Measurements from ENCODE around the gene MESP1.

The MESP1 gene

DNA sequence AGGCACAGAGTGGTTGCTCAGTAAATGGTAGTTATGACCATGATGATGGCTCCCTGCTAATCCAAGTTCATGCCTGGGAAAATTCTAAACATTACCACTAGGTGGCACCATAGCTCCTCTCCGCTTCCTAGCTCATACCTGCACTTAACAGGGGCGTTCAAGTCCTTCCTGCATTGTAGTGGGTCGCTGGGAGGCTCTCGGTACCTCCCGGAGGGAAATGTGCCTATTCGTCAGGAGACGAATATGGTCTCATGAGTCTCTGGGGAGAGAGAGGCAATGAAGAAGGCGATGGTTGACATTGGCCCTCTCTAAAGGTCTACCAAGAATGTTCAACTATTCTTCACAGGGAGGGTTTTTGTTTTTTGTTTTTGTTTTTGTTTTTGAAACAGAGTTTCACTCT is 10.9 kb downstream of the MESP1 start:
- DNase-seq (ENCODE audit: low read depth in 1 of 2, low spot score in 1 of 2): peak; percentile 51 to 67
- TF ChIP-seq, protein P1, sequence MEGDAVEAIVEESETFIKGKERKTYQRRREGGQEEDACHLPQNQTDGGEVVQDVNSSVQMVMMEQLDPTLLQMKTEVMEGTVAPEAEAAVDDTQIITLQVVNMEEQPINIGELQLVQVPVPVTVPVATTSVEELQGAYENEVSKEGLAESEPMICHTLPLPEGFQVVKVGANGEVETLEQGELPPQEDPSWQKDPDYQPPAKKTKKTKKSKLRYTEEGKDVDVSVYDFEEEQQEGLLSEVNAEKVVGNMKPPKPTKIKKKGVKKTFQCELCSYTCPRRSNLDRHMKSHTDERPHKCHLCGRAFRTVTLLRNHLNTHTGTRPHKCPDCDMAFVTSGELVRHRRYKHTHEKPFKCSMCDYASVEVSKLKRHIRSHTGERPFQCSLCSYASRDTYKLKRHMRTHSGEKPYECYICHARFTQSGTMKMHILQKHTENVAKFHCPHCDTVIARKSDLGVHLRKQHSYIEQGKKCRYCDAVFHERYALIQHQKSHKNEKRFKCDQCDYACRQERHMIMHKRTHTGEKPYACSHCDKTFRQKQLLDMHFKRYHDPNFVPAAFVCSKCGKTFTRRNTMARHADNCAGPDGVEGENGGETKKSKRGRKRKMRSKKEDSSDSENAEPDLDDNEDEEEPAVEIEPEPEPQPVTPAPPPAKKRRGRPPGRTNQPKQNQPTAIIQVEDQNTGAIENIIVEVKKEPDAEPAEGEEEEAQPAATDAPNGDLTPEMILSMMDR (IDR thresholded peaks at IDR 0.05; ENCODE audit: insufficient read depth, low read length): peak; percentile 88
- no peak for TF ChIP-seq GABPA (IDR thresholded peaks at IDR 0.05; ENCODE audit: low read depth)
- Histone ChIP-seq H3K27ac (replicated peaks) (no peak overlapping the region), H3K27me3 (ENCODE audit: insufficient read depth, poor library complexity, severe bottlenecking) (no peaks in the 10 kb centered on the region), H3K4me3 (replicated peaks; ENCODE audit: insufficient read depth, low read length) (no peak overlapping the region)

DNA sequence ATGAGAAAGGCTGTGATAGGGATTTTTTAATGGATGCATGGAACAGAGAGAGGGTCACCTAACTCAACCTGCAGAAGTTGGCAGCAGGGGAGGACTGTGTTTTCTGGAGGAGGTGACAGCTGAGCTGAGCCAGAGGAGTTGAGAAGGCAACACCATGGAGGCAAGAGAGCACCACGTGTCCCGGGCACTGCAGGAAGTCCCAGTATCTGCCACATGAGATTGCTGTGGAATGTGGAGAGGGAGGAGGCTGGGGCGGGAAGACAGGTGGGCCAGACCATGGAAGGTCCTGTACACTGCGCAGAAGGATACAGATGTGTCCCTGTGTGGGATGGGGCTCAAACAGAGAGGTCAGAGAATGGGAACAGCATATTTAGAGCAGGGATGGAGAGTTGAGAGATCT is 15.3 kb downstream of the MESP1 start:
- DNase-seq (ENCODE audit: low read depth in 1 of 2, low spot score in 1 of 2): no peak
- TF ChIP-seq POLR2AphosphoS5 (IDR thresholded peaks at IDR 0.05; ENCODE audit: low read depth) (no peak), SPI1 (IDR thresholded peaks at IDR 0.05; ENCODE audit: borderline replicate concordance, low read depth) (no peak), GABPA (IDR thresholded peaks at IDR 0.05; ENCODE audit: low read depth) (no peak)
- TF ChIP-seq, protein P2, sequence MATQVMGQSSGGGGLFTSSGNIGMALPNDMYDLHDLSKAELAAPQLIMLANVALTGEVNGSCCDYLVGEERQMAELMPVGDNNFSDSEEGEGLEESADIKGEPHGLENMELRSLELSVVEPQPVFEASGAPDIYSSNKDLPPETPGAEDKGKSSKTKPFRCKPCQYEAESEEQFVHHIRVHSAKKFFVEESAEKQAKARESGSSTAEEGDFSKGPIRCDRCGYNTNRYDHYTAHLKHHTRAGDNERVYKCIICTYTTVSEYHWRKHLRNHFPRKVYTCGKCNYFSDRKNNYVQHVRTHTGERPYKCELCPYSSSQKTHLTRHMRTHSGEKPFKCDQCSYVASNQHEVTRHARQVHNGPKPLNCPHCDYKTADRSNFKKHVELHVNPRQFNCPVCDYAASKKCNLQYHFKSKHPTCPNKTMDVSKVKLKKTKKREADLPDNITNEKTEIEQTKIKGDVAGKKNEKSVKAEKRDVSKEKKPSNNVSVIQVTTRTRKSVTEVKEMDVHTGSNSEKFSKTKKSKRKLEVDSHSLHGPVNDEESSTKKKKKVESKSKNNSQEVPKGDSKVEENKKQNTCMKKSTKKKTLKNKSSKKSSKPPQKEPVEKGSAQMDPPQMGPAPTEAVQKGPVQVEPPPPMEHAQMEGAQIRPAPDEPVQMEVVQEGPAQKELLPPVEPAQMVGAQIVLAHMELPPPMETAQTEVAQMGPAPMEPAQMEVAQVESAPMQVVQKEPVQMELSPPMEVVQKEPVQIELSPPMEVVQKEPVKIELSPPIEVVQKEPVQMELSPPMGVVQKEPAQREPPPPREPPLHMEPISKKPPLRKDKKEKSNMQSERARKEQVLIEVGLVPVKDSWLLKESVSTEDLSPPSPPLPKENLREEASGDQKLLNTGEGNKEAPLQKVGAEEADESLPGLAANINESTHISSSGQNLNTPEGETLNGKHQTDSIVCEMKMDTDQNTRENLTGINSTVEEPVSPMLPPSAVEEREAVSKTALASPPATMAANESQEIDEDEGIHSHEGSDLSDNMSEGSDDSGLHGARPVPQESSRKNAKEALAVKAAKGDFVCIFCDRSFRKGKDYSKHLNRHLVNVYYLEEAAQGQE (IDR thresholded peaks at IDR 0.05; ENCODE audit: insufficient replicate concordance, low read depth): no peak
- TF ChIP-seq, protein P1 (IDR thresholded peaks at IDR 0.05; ENCODE audit: insufficient read depth, low read length): no peak
- Histone ChIP-seq H3K27ac (replicated peaks) (no peak overlapping the region), H3K27me3 (ENCODE audit: insufficient read depth, poor library complexity, severe bottlenecking) (peaks cover 5% of the 10 kb centered on the region), H3K4me3 (replicated peaks; ENCODE audit: insufficient read depth, low read length) (no peak overlapping the region)

DNA sequence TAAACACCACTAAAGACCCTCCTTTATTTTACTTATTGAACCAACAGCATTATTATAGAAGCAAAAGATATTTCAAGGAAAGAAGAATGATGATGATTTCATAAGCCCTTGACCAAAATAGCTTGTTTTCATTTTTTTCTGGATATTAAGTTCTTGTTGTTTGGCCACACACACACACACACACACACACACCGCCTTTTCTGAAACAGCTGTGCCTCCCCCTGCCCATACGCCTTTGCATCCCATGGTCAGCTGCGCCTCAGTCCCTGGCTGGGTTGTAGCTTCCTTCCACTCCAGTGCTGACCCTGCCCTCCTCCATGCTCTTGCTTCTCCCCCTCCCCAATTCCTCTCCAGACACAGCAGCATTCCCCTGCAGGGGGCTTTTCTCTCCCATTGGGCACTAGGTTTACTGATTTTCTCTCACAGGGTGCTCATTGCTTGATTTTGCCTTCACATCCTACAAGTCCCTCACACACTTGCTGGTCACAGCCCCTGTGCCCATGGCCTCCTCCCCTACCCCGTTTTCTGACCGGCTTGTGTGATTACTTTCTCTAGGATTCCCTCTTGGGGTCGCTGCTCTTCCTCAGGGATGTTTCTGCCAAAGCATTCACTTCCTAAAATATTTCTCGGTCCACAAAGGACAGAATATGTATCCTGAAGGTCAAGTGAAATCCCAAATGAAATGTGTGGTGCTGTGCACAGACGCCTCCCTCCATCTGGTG is 18.4 kb downstream of the MESP1 start:
- Histone ChIP-seq H3K4me3 (replicated peaks; ENCODE audit: insufficient read depth, low read length) (no peak overlapping the region), H3K27me3 (ENCODE audit: insufficient read depth, poor library complexity, severe bottlenecking) (peaks cover 5% of the 10 kb centered on the region)

More for the DNA sequence above, 18.4 kb downstream of the MESP1 start:
- no peak overlapping the region for H3K27ac ChIP-seq (replicated peaks)
- no peak for DNase-seq (ENCODE audit: low read depth in 1 of 2, low spot score in 1 of 2)
- TF ChIP-seq GABPA (IDR thresholded peaks at IDR 0.05; ENCODE audit: low read depth) (no peak), POLR2AphosphoS5 (IDR thresholded peaks at IDR 0.05; ENCODE audit: low read depth) (no peak), SPI1 (IDR thresholded peaks at IDR 0.05; ENCODE audit: borderline replicate concordance, low read depth) (no peak)
- TF ChIP-seq, protein P2 (IDR thresholded peaks at IDR 0.05; ENCODE audit: insufficient replicate concordance, low read depth): no peak
- TF ChIP-seq, protein P1 (IDR thresholded peaks at IDR 0.05; ENCODE audit: insufficient read depth, low read length): no peak
